D721Med (cell line): ENCODE data around the gene ERC2.

ENCODE experiments used
- DNase-seq: peaks from one replicate; pipeline ENCODE4 v3.0.0; 2011; ENCODE audit warnings: low spot score; ENCODE audit not compliant: insufficient read length
- FAIRE-seq: peaks from 2 replicates; lab custom pipeline; 2011; peaks lifted over from hg19 to GRCh38; lab: Jason Lieb, UNC
- TF ChIP-seq, protein P1 (sequence below): IDR thresholded peaks from 2 replicates; pipeline ENCODE4 v1.5.1; 2012; ENCODE audit warnings: mild to moderate bottlenecking, control low read depth; ENCODE audit not compliant: insufficient read depth; ENCODE audit errors: missing control alignments

Gene ERC2

DNA sequence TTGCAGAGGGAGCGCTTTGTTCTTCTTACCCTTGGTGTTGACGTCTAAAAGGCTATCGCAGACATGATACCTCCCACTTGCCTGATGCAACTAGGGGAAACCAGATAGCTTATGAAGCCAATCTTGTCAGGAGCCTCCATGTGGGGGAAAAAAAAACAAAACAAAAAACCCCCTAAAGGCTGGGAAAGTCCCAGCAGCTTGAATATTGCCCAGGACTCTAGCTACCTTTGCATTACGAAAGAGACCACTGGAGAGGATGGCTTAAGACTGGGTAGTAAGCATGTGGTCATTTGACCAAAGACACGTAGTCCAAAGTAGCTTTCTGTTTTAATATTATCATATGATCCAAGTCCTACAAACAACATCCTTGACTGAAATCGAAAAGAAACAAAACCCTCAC lies 860.4 kb downstream of the ERC2 start:
- FAIRE-seq (no peak), DNase-seq (no peak)
- TF ChIP-seq, protein P1, sequence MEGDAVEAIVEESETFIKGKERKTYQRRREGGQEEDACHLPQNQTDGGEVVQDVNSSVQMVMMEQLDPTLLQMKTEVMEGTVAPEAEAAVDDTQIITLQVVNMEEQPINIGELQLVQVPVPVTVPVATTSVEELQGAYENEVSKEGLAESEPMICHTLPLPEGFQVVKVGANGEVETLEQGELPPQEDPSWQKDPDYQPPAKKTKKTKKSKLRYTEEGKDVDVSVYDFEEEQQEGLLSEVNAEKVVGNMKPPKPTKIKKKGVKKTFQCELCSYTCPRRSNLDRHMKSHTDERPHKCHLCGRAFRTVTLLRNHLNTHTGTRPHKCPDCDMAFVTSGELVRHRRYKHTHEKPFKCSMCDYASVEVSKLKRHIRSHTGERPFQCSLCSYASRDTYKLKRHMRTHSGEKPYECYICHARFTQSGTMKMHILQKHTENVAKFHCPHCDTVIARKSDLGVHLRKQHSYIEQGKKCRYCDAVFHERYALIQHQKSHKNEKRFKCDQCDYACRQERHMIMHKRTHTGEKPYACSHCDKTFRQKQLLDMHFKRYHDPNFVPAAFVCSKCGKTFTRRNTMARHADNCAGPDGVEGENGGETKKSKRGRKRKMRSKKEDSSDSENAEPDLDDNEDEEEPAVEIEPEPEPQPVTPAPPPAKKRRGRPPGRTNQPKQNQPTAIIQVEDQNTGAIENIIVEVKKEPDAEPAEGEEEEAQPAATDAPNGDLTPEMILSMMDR = no peak

DNA sequence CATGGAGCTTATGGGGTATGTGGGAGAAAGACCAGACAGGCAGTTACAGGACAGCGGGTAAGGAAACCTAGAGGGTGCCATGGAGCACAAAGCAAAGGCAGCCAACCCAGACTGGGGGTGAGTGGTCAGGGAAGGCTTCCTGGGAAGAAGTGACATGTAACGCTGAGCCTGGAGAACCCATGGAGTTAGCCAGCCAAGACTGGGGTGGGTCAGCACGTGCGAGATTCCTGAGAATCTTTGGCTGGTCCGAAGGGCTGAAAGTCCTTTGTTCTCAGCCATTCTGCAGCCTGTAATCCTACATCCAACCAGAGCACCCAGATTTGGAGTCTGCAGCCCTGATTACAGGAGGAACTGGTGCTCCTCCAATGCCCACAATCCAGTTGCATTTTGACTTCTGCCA lies 861.1 kb downstream of the ERC2 start:
- DNase-seq = no peak
- no peak for FAIRE-seq
- TF ChIP-seq, protein P1 = no peak

- TF ChIP-seq, protein P1 = no peak
- FAIRE-seq (no peak), DNase-seq (no peak)
Observed at GRCh38 chr3:55605443-55606236, 862.6 kb downstream of the ERC2 start.

DNA sequence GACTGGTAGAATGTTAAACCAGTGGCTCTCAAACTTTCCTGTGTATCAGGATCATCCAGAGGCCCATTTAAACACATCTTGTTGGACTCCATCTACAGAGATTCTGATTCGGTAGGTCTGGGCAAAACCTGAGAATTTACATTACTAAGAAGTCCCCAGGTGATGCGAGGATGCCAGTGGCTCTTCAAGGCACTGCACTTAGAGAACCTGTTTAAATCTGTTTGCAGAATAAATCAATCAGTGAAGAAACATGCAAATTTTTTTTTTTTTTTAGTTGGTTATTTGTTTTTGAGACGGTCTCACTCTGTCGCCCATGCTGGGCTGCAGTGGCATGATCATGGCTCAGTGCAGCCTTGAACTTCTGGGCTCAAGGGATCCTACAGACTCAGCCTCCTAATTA lies 863.4 kb downstream of the ERC2 start:
- TF ChIP-seq, protein P1 = no peak
- FAIRE-seq (no peak), DNase-seq (no peak)

- DNase-seq = no peak
- no peak for FAIRE-seq
- TF ChIP-seq, protein P1 = no peak
Observed at GRCh38 chr3:55604402-55604801, 863.9 kb downstream of the ERC2 start.

GRCh38 chr3:55601366-55602080 lies 866.7 kb downstream of the ERC2 start:
- no peak for FAIRE-seq

More at GRCh38 chr3:55601366-55602080, 866.7 kb downstream of the ERC2 start:
- no peak for DNase-seq
- TF ChIP-seq, protein P1 = no peak
